Caco-2 (cell line): ENCODE measurements around the gene TIMM50. TPM values are rescaled to one million over a fixed set of nuclear protein-coding genes. Genes with fewer than 3 reads are reported as not detected.
A peak's percentile ranks its signal among the peaks of the same experiment; 100 is the strongest.

Source experiments
- BruUV-seq: library from RNA; stranded (reverse); fragments of 400-500 nt; replicated peaks from 2 replicates; lab custom pipeline; 2021; lab: Mats Ljungman, UMichigan
- CTCF ChIA-PET: fragments of 300-600 bp; sonication (Branson Sonifier 250); formaldehyde crosslinking; loops from one replicate; lab custom pipeline; 2022; ENCODE audit warnings: antibody characterized with exemption; lab: Charles Lee
- POLR2A ChIA-PET: fragments of 300-600 bp; sonication (Branson Sonifier 250); formaldehyde crosslinking; loops from one replicate; lab custom pipeline; 2022; ENCODE audit warnings: antibody characterized with exemption; lab: Charles Lee
- DNase-seq, 2 experiments: peaks; one replicate each; pipeline versions ENCODE4 v3.0.0 to v3.0.0-alpha.2; 2020 to 2022
- H3K27me3 ChIP-seq: replicated peaks from 2 replicates; pipeline ENCODE4 v1.6.0; 2011; ENCODE audit warnings: low read length; ENCODE audit not compliant: control insufficient read depth, insufficient read depth
- H3K36me3 ChIP-seq: 2 replicates; pipeline ENCODE4 v1.5.1; 2011; ENCODE audit warnings: low read length; ENCODE audit not compliant: control insufficient read depth, insufficient read depth
- H3K4me1 ChIP-seq: fragments of 250-450 bp; sonication (Bioruptor Pico); 2 replicates; pipeline ENCODE4 v1.5.1; 2020; ENCODE audit warnings: mild to moderate bottlenecking
- H3K4me3 ChIP-seq: 2 replicates; pipeline ENCODE4 v1.5.1; 2011; ENCODE audit warnings: low read depth, mild to moderate bottlenecking, control low read depth, low read length
- H3K9me3 ChIP-seq: fragments of 250-450 bp; sonication (Bioruptor Pico); 2 replicates; pipeline ENCODE4 v1.5.1; 2020; ENCODE audit warnings: mild to moderate bottlenecking, moderate library complexity
- H3K27ac Mint-ChIP-seq: one replicate; pipeline ENCODE4 v1.8.0; 2022; ENCODE audit warnings: mixed read lengths; ENCODE audit not compliant: unreplicated experiment
- H3K27me3 Mint-ChIP-seq: one replicate; pipeline ENCODE4 v1.8.0; 2022; ENCODE audit warnings: mixed read lengths; ENCODE audit not compliant: insufficient read depth, unreplicated experiment
- H3K36me3 Mint-ChIP-seq: one replicate; pipeline ENCODE4 v1.8.0; 2022; ENCODE audit warnings: mild to moderate bottlenecking, mixed read lengths; ENCODE audit not compliant: insufficient read depth, unreplicated experiment
- H3K4me1 Mint-ChIP-seq: one replicate; pipeline ENCODE4 v1.8.0; 2022; ENCODE audit warnings: low read depth, mixed read lengths; ENCODE audit not compliant: unreplicated experiment
- H3K4me3 Mint-ChIP-seq: one replicate; pipeline ENCODE4 v1.8.0; 2022; ENCODE audit warnings: mild to moderate bottlenecking, moderate library complexity, mixed read lengths; ENCODE audit not compliant: unreplicated experiment
- H3K9me3 Mint-ChIP-seq: one replicate; pipeline ENCODE4 v1.8.0; 2022; ENCODE audit warnings: mixed read lengths; ENCODE audit not compliant: unreplicated experiment
- CTCF ChIP-seq, 2 experiments: fragments of 200-600 bp in 1 of 2; IDR thresholded peaks; 1 replicate in 1 of 2; 2 replicates in 1 of 2; pipeline versions ENCODE4 v1.5.1 to v1.8.0; 2011 to 2022; ENCODE audit warnings: antibody characterized with exemption in 1 of 2, control low read depth in 1 of 2, inconsistent platforms in 1 of 2, low read depth in 1 of 2, low read length in 1 of 2, mild to moderate bottlenecking in 1 of 2, moderate library complexity in 1 of 2; ENCODE audit not compliant: insufficient read depth in 1 of 2, severe bottlenecking in 1 of 2, unreplicated experiment in 1 of 2
- intact Hi-C: fragments of 100-400 bp; cut with micrococcal nuclease; formaldehyde crosslinking; loops from one replicate; pipeline ENCODE4 v1.10.0; 2022; ENCODE audit not compliant: unreplicated experiment
- total RNA-seq: library from RNA; stranded (reverse); gene quantifications from 2 replicates; pipeline ENCODE4 v1.2.3, GENCODE V29; 2022

TIMM50 gene
- total RNA-seq, 1 experiment from 2014 or later, result 152 TPM

DNA sequence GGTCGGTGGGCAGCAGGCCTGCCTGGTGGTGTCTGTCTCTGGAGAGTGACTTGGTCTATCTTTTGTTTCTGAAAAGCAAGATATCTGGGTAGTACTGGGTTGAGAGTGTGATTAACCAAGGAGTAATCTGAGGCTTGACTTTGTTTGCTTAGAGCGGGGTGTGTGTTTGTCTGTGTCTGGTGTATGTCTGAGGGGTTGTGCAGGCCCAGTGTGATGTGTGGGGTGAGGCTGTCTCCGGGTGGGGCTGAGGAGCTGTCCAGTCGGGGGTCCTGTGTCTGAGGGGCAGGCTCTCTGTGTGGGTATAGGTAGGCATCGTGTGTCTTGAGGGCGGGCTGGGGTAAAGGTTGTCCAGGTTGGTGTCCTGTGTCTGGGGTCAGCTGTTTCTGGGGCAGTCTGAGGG is 11.1 kb upstream of the TIMM50 start:
- CTCF ChIA-PET, result no interaction called here
- no TSS peak for BruUV-seq
- H3K27ac Mint-ChIP-seq, result no peak overlapping the region
- intact Hi-C loops, result no loop called here
- no peaks in the 10 kb centered on the region for H3K4me1 Mint-ChIP-seq
- H3K36me3 Mint-ChIP-seq, result peaks cover 91% of the 10 kb centered on the region
- no peaks in the 10 kb centered on the region for H3K4me1 ChIP-seq
- no peaks in the 10 kb centered on the region for H3K27me3 Mint-ChIP-seq
- H3K4me3 ChIP-seq, result no peak overlapping the region
- peaks cover 18% of the 10 kb centered on the region for H3K36me3 ChIP-seq
- no peak overlapping the region for H3K4me3 Mint-ChIP-seq
- no peak for DNase-seq
- H3K9me3 Mint-ChIP-seq, result no peaks in the 10 kb centered on the region
- POLR2A ChIA-PET, result interaction anchor here (1.0 to 1.5 kb wide), 2 partner anchors 11 to 34 kb away, joined by 3 to 5 read pairs; partner anchors contain the start of genes RPS16 and TIMM50
- no peaks in the 10 kb centered on the region for H3K27me3 ChIP-seq
- no peaks in the 10 kb centered on the region for H3K9me3 ChIP-seq
- TF ChIP-seq CTCF (IDR thresholded peaks at IDR 0.05; ENCODE audit: insufficient read depth in 1 of 2, low read depth in 1 of 2, low read length in 1 of 2, severe bottlenecking in 1 of 2, unreplicated experiment in 1 of 2), result no peak

GRCh38 chr19:39470724-39471339 is 9.8 kb upstream of the TIMM50 start:
- Mint-ChIP-seq H3K4me1 (no peaks in the 10 kb centered on the region), H3K4me3 (no peak overlapping the region), H3K27me3 (no peaks in the 10 kb centered on the region), H3K27ac (no peak overlapping the region), H3K36me3 (peaks cover 91% of the 10 kb centered on the region), H3K9me3 (no peaks in the 10 kb centered on the region)
- intact Hi-C loops, result no loop called here
- TF ChIP-seq CTCF (IDR thresholded peaks at IDR 0.05; ENCODE audit: insufficient read depth in 1 of 2, low read depth in 1 of 2, low read length in 1 of 2, severe bottlenecking in 1 of 2, unreplicated experiment in 1 of 2), result no peak
- Histone ChIP-seq H3K9me3 (no peaks in the 10 kb centered on the region), H3K4me1 (no peaks in the 10 kb centered on the region), H3K27me3 (no peaks in the 10 kb centered on the region), H3K36me3 (peaks cover 17% of the 10 kb centered on the region), H3K4me3 (no peak overlapping the region)
- ChIA-PET CTCF (no interaction called here), POLR2A (no interaction called here)
- no TSS peak for BruUV-seq
- DNase-seq, result no peak

- Histone ChIP-seq H3K36me3 (peaks cover 21% of the 10 kb centered on the region), H3K27me3 (no peaks in the 10 kb centered on the region), H3K4me3 (no peak overlapping the region), H3K4me1 (no peaks in the 10 kb centered on the region), H3K9me3 (no peaks in the 10 kb centered on the region)
- POLR2A ChIA-PET, result no interaction called here
- TF ChIP-seq CTCF (IDR thresholded peaks at IDR 0.05; ENCODE audit: insufficient read depth in 1 of 2, low read depth in 1 of 2, low read length in 1 of 2, severe bottlenecking in 1 of 2, unreplicated experiment in 1 of 2), result no peak
- no peaks in the 10 kb centered on the region for H3K9me3 Mint-ChIP-seq
- no peaks in the 10 kb centered on the region for H3K4me1 Mint-ChIP-seq
- DNase-seq, result no peak
- intact Hi-C loops, result no loop called here
- no peaks in the 10 kb centered on the region for H3K27me3 Mint-ChIP-seq
- CTCF ChIA-PET, result no interaction called here
- H3K4me3 Mint-ChIP-seq, result no peak overlapping the region
- H3K36me3 Mint-ChIP-seq, result peaks cover 92% of the 10 kb centered on the region
- H3K27ac Mint-ChIP-seq, result peak overlapping the region; percentile 17
- no TSS peak for BruUV-seq
Measured at GRCh38 chr19:39471756-39472536, 8.7 kb upstream of the TIMM50 start.
